ENCODE data around the gene CLEC4M. TPM values are rescaled to one million over a fixed set of nuclear protein-coding genes. Genes with fewer than 3 reads are reported as not detected.
"Not testable (repeated sequence)": the region's sequence is repeated elsewhere in the genome, so short reads cannot be mapped to it uniquely, and the experiment has no call there.

CLEC4M gene
- total and polyA plus RNA-seq, 8 donors: 1.8 TPM; not detected in 7

- H3K27me3 ChIP-seq: peaks cover 0 to 32% (median 0%) of the 10 kb centered on the region in 3 donors
- no peak overlapping the region for H3K4me3 ChIP-seq
- H3K9me3 ChIP-seq: peaks cover 3 to 26% (median 22%) of the 10 kb centered on the region in 4 donors
- TF ChIP-seq EP300 (IDR thresholded peaks at IDR 0.05) (no peak), POLR2AphosphoS5 (IDR thresholded peaks at IDR 0.05) (no peak), POLR2A (IDR thresholded peaks at IDR 0.05) (no peak)
- TF ChIP-seq, protein P1, sequence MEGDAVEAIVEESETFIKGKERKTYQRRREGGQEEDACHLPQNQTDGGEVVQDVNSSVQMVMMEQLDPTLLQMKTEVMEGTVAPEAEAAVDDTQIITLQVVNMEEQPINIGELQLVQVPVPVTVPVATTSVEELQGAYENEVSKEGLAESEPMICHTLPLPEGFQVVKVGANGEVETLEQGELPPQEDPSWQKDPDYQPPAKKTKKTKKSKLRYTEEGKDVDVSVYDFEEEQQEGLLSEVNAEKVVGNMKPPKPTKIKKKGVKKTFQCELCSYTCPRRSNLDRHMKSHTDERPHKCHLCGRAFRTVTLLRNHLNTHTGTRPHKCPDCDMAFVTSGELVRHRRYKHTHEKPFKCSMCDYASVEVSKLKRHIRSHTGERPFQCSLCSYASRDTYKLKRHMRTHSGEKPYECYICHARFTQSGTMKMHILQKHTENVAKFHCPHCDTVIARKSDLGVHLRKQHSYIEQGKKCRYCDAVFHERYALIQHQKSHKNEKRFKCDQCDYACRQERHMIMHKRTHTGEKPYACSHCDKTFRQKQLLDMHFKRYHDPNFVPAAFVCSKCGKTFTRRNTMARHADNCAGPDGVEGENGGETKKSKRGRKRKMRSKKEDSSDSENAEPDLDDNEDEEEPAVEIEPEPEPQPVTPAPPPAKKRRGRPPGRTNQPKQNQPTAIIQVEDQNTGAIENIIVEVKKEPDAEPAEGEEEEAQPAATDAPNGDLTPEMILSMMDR (IDR thresholded peaks at IDR 0.05): no peak
- peaks cover 0 to 11% (median 0%) of the 10 kb centered on the region in 4 donors for H3K4me1 ChIP-seq
- no peak for DNase-seq
- H3K36me3 ChIP-seq: no peaks in the 10 kb centered on the region
- WGBS, 5 donors: 44 to 61% (median 52%) methylated on average over 5 of the region's 5 CpGs
- intact Hi-C loops (cut with DNase I; ENCODE audit: low total_unique reads): no loop called here
- no peak overlapping the region for H3K27ac ChIP-seq
Observed at GRCh38 chr19:7808108-7808507, 45.1 kb downstream of the CLEC4M start.

DNA sequence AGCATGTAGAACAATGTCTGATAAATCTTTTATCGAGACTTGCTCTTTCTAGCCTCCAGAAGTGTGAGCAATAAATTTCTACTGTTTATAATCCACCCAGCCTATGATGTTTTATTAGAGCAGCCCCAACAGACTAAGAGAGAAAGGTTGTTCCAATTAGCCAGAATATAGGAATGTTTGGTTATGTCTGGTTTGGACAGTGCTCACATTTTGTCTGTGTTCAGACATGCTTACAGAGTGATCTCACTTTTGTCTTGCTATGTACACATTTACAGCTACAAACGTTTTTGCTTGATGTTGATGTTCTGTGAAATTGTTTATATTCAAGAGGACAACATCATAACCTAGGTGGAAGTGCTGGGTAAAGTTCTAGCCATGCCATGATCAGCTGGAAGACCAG, 48.9 kb downstream of the CLEC4M start:
- Histone ChIP-seq H3K36me3 (no peaks in the 10 kb centered on the region), H3K4me3 (no peak overlapping the region), H3K27ac (no peak overlapping the region), H3K9me3 (peaks cover 3 to 39% (median 26%) of the 10 kb centered on the region in 4 donors), H3K4me1 (peaks cover 0 to 5% (median 0%) of the 10 kb centered on the region in 4 donors), H3K27me3 (peaks cover 0 to 25% (median 0%) of the 10 kb centered on the region in 3 donors)
- 46 to 55% (median 48%) methylated on average over 2 of the region's 2 CpGs for WGBS, 5 donors
- no peak for DNase-seq
- intact Hi-C loops (cut with DNase I; ENCODE audit: low total_unique reads): no loop called here
- TF ChIP-seq POLR2A (IDR thresholded peaks at IDR 0.05): no peak
- no peak for TF ChIP-seq EP300 (IDR thresholded peaks at IDR 0.05)
- no peak for TF ChIP-seq POLR2AphosphoS5 (IDR thresholded peaks at IDR 0.05)
- TF ChIP-seq, protein P1 (IDR thresholded peaks at IDR 0.05): no peak

GRCh38 chr19:7815325-7815724, 52.3 kb downstream of the CLEC4M start:
- Histone ChIP-seq H3K4me1 (no peaks in the 10 kb centered on the region), H3K27me3 (peaks cover 0 to 30% (median 0%) of the 10 kb centered on the region in 3 donors), H3K36me3 (no peaks in the 10 kb centered on the region), H3K27ac (no peak overlapping the region), H3K4me3 (no peak overlapping the region), H3K9me3 (peaks cover 3 to 56% (median 44%) of the 10 kb centered on the region in 4 donors)
- intact Hi-C loops (cut with DNase I; ENCODE audit: low total_unique reads): no loop called here
- DNase-seq: no peak
- TF ChIP-seq POLR2AphosphoS5 (IDR thresholded peaks at IDR 0.05) (no peak), POLR2A (IDR thresholded peaks at IDR 0.05) (no peak), EP300 (IDR thresholded peaks at IDR 0.05) (no peak)
- TF ChIP-seq, protein P1 (IDR thresholded peaks at IDR 0.05): no peak
- WGBS, 5 donors: 47 to 63% (median 53%) methylated on average over 10 of the region's 10 CpGs

GRCh38 chr19:7816040-7816439, 53.0 kb downstream of the CLEC4M start:
- Histone ChIP-seq H3K27me3 (peaks cover 0 to 37% (median 0%) of the 10 kb centered on the region in 3 donors), H3K9me3 (peaks cover 3 to 49% (median 38%) of the 10 kb centered on the region in 4 donors)
- intact Hi-C loops (cut with DNase I; ENCODE audit: low total_unique reads); H3K4me3 ChIP-seq; H3K4me1 ChIP-seq; H3K27ac ChIP-seq; H3K36me3 ChIP-seq; DNase-seq: not testable (repeated sequence)
- 91 to 98% (median 93%) methylated on average over 3 of the region's 3 CpGs for WGBS, 5 donors

- intact Hi-C loops (cut with DNase I; ENCODE audit: low total_unique reads): no loop called here
- Histone ChIP-seq H3K27me3 (peaks cover 0 to 41% (median 0%) of the 10 kb centered on the region in 3 donors), H3K9me3 (peaks cover 0 to 33% (median 22%) of the 10 kb centered on the region in 4 donors), H3K27ac (no peak overlapping the region), H3K4me3 (no peak overlapping the region), H3K4me1 (no peaks in the 10 kb centered on the region), H3K36me3 (no peaks in the 10 kb centered on the region)
- 92 to 100% (median 94%) methylated on average over 1 of the region's 1 CpG for WGBS, 5 donors
- TF ChIP-seq, protein P1 (IDR thresholded peaks at IDR 0.05): no peak
- TF ChIP-seq EP300 (IDR thresholded peaks at IDR 0.05) (no peak), POLR2A (IDR thresholded peaks at IDR 0.05) (no peak), POLR2AphosphoS5 (IDR thresholded peaks at IDR 0.05) (no peak)
- DNase-seq: no peak
Observed at GRCh38 chr19:7817801-7818200, 54.8 kb downstream of the CLEC4M start.
